GM23248 (cell line): Measurements from ENCODE around the gene TEX53.

Source experiments
- EZH2 ChIP-seq: fragments of 200-600 bp; sonication (generic); IDR thresholded peaks from 2 replicates; pipeline ENCODE4 v1.6.1; 2018; ENCODE audit warnings: antibody characterized with exemption, mild to moderate bottlenecking; ENCODE audit not compliant: insufficient read depth, poor library complexity, severe bottlenecking
- EZH2phosphoT487 ChIP-seq: fragments of 200-600 bp; sonication (generic); IDR thresholded peaks from 2 replicates; pipeline ENCODE4 v1.6.1; 2018; ENCODE audit warnings: antibody characterized with exemption, moderate library complexity, mild to moderate bottlenecking, low read depth; ENCODE audit not compliant: insufficient read depth

- TF ChIP-seq EZH2 (no peak), EZH2phosphoT487 (no peak)
Measured at GRCh38 chr9:114621975-114622609, 35.5 kb downstream of the TEX53 start.
